ENCODE data around the gene TUBA3C. TPM values are rescaled to one million over a fixed set of nuclear protein-coding genes. Genes with fewer than 3 reads are reported as not detected.

TUBA3C gene
- total RNA-seq, 1 experiment from 2014 or later, result not detected

GRCh38 chr13:19159761-19160420 is 21.7 kb downstream of the TUBA3C start:
- Histone ChIP-seq H3K79me2 (ENCODE audit: low read depth) (no peaks in the 10 kb centered on the region), H3F3A (ENCODE audit: insufficient read depth, low read depth) (no peaks in the 10 kb centered on the region), H3K36me3 (ENCODE audit: low read depth) (no peaks in the 10 kb centered on the region), H3K9me2 (ENCODE audit: insufficient read depth) (no peaks in the 10 kb centered on the region), H3K4me2 (no peak overlapping the region), H3K9me3 (ENCODE audit: insufficient read depth, low read depth) (no peaks in the 10 kb centered on the region), H3K27ac (no peak overlapping the region), H4K20me1 (ENCODE audit: insufficient read depth) (no peaks in the 10 kb centered on the region), H3K4me3 (no peak overlapping the region), H3K27me3 (ENCODE audit: insufficient read depth, low read depth) (peaks cover 5% of the 10 kb centered on the region; the same call in 1 of the 2 replicates), H2AFZ (no peak overlapping the region), H3K4me1 (replicated peaks; ENCODE audit: insufficient read depth) (no peaks in the 10 kb centered on the region)
- BruUV-seq (replicated peaks), result no TSS peak
- intact Hi-C loops (cut with micrococcal nuclease; ENCODE audit: unreplicated experiment), result no loop called here
- ChIA-PET POLR2A (ENCODE audit: unreplicated experiment) (no interaction called here), CTCF (no interaction called here)
- no peak for DNase-seq
- no peak for TF ChIP-seq EZH2 (IDR thresholded peaks at IDR 0.05; ENCODE audit: low read depth)
- TF ChIP-seq CTCF (conservative IDR thresholded peaks at IDR 0.05), result no peak

DNA sequence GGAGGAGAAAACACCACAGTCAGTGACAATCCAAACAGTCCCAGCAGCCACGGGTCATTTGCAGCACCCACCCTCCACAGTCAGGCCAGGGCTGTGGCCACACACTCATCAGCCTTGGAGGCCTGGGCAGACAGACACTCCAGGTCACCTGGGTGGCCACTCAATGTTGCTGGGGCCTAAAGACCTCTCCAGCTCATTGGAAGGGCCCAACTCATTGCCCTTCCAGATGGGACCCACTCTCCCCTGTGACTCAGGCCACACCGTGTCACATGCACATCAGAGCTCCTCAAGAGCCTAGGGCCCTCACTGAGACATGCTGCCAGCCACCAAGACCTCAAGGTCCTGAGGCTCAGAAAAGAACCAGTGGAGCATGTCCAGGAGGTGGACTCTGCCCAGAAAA is 22.4 kb downstream of the TUBA3C start:
- H3K4me2 ChIP-seq, result no peak overlapping the region
- H3F3A ChIP-seq (ENCODE audit: insufficient read depth, low read depth), result no peaks in the 10 kb centered on the region
- BruUV-seq (replicated peaks), result no TSS peak
- no peak overlapping the region for H3K27ac ChIP-seq
- H3K4me3 ChIP-seq, result no peak overlapping the region
- no peaks in the 10 kb centered on the region for H3K9me3 ChIP-seq (ENCODE audit: insufficient read depth, low read depth)
- no peaks in the 10 kb centered on the region for H3K9me2 ChIP-seq (ENCODE audit: insufficient read depth)
- POLR2A ChIA-PET (ENCODE audit: unreplicated experiment), result no interaction called here
- TF ChIP-seq EZH2 (IDR thresholded peaks at IDR 0.05; ENCODE audit: low read depth) (no peak), CTCF (conservative IDR thresholded peaks at IDR 0.05) (no peak)
- intact Hi-C loops (cut with micrococcal nuclease; ENCODE audit: unreplicated experiment), result no loop called here
- no peaks in the 10 kb centered on the region for H3K4me1 ChIP-seq (replicated peaks; ENCODE audit: insufficient read depth)
- no peak overlapping the region for H2AFZ ChIP-seq
- DNase-seq, result no peak
- 0 out of 2 replicates have a peak, but pooled peaks cover 2% of the 10 kb centered on the region for H3K27me3 ChIP-seq (ENCODE audit: insufficient read depth, low read depth)
- no peaks in the 10 kb centered on the region for H4K20me1 ChIP-seq (ENCODE audit: insufficient read depth)
- H3K79me2 ChIP-seq (ENCODE audit: low read depth), result no peaks in the 10 kb centered on the region
- CTCF ChIA-PET, result no interaction called here
- H3K36me3 ChIP-seq (ENCODE audit: low read depth), result no peaks in the 10 kb centered on the region

GRCh38 chr13:19158526-19159174 is 23.0 kb downstream of the TUBA3C start:
- H4K20me1 ChIP-seq (ENCODE audit: insufficient read depth), result no peaks in the 10 kb centered on the region
- no peaks in the 10 kb centered on the region for H3F3A ChIP-seq (ENCODE audit: insufficient read depth, low read depth)
- intact Hi-C loops (cut with micrococcal nuclease; ENCODE audit: unreplicated experiment), result no loop called here
- no peak for DNase-seq
- no peaks in the 10 kb centered on the region for H3K9me3 ChIP-seq (ENCODE audit: insufficient read depth, low read depth)
- no TSS peak for BruUV-seq (replicated peaks)
- 0 out of 2 replicates have a peak, but pooled peaks cover 2% of the 10 kb centered on the region for H3K27me3 ChIP-seq (ENCODE audit: insufficient read depth, low read depth)
- H3K79me2 ChIP-seq (ENCODE audit: low read depth), result no peaks in the 10 kb centered on the region
- POLR2A ChIA-PET (ENCODE audit: unreplicated experiment), result no interaction called here
- no peaks in the 10 kb centered on the region for H3K9me2 ChIP-seq (ENCODE audit: insufficient read depth)
- no peaks in the 10 kb centered on the region for H3K4me1 ChIP-seq (replicated peaks; ENCODE audit: insufficient read depth)
- H3K4me3 ChIP-seq, result no peak overlapping the region
- H3K36me3 ChIP-seq (ENCODE audit: low read depth), result no peaks in the 10 kb centered on the region
- no peak overlapping the region for H2AFZ ChIP-seq
- CTCF ChIA-PET, result no interaction called here
- TF ChIP-seq EZH2 (IDR thresholded peaks at IDR 0.05; ENCODE audit: low read depth) (no peak), CTCF (conservative IDR thresholded peaks at IDR 0.05) (no peak)
- no peak overlapping the region for H3K27ac ChIP-seq
- H3K4me2 ChIP-seq, result no peak overlapping the region
